ENCODE measurements around the gene MTCH1.

GRCh38 chr6:36998723-36999038, 12.7 kb upstream of the MTCH1 start:
- TF ChIP-seq TAF1 (IDR thresholded peaks at IDR 0.05; ENCODE audit: low read depth, low read length): no peak
- TF ChIP-seq SPI1 (IDR thresholded peaks at IDR 0.05; ENCODE audit: low read depth, low read length): no peak
- TF ChIP-seq POLR2A (IDR thresholded peaks at IDR 0.05; ENCODE audit: low read depth, low read length): no peak
- TF ChIP-seq POLR2AphosphoS5 (IDR thresholded peaks at IDR 0.05; ENCODE audit: low read depth, low read length): no peak
- no peak for TF ChIP-seq PAX5 (IDR thresholded peaks at IDR 0.05; ENCODE audit: insufficient read depth, low read length, severe bottlenecking)

All from GM12891 (cell line).